Uterus (tissue), 2 donors: ENCODE measurements around the gene ACBD6.

ENCODE experiments used
- CTCF ChIP-seq, 4 experiments: fragments of 200-600 bp in 2 of 4; fragments of 450-650 bp in 2 of 4; sonication (generic) in 2 of 4; IDR thresholded peaks; one replicate each; pipeline ENCODE4 v1.5.1; 2016 to 2019; ENCODE audit warnings: antibody characterized with exemption in 4 of 4, mild to moderate bottlenecking in 2 of 4, moderate library complexity in 1 of 4
- POLR2A ChIP-seq, 2 donors: fragments of 450-650 bp; IDR thresholded peaks; one replicate each; pipeline ENCODE4 v1.6.1; 2016; ENCODE audit warnings: antibody characterized with exemption in 2 of 2, mild to moderate bottlenecking in 1 of 2, moderate library complexity in 1 of 2

GRCh38 chr1:180424848-180425457 lies 77.4 kb downstream of the ACBD6 start:
- no peak for TF ChIP-seq CTCF (IDR thresholded peaks at IDR 0.05)
- no peak for TF ChIP-seq POLR2A (IDR thresholded peaks at IDR 0.05)
